GM06990 (cell line): ENCODE measurements around the gene APC2.

ENCODE experiments used
- DNase-seq: peaks from one replicate; pipeline ENCODE4 v3.0.0-alpha.2; 2011; ENCODE audit not compliant: insufficient read length; ENCODE audit errors: extremely low read depth
- H3K27me3 ChIP-seq: replicated peaks from 2 replicates; pipeline ENCODE4 v1.6.0; 2011; ENCODE audit warnings: low read length; ENCODE audit not compliant: control insufficient read depth, insufficient read depth
- H3K36me3 ChIP-seq: 2 replicates; pipeline ENCODE4 v1.5.1; 2011; ENCODE audit warnings: low read length; ENCODE audit not compliant: control insufficient read depth, insufficient read depth
- H3K4me3 ChIP-seq: replicated peaks from 2 replicates; pipeline ENCODE4 v1.5.1; 2011; ENCODE audit warnings: low read depth, mild to moderate bottlenecking, control low read depth, low read length
- CTCF ChIP-seq: IDR thresholded peaks from 2 replicates; pipeline ENCODE4 v1.5.1; 2011; ENCODE audit warnings: low read length, control low read depth, mild to moderate bottlenecking, inconsistent platforms; ENCODE audit not compliant: insufficient read depth, poor library complexity, severe bottlenecking

APC2 gene

DNA sequence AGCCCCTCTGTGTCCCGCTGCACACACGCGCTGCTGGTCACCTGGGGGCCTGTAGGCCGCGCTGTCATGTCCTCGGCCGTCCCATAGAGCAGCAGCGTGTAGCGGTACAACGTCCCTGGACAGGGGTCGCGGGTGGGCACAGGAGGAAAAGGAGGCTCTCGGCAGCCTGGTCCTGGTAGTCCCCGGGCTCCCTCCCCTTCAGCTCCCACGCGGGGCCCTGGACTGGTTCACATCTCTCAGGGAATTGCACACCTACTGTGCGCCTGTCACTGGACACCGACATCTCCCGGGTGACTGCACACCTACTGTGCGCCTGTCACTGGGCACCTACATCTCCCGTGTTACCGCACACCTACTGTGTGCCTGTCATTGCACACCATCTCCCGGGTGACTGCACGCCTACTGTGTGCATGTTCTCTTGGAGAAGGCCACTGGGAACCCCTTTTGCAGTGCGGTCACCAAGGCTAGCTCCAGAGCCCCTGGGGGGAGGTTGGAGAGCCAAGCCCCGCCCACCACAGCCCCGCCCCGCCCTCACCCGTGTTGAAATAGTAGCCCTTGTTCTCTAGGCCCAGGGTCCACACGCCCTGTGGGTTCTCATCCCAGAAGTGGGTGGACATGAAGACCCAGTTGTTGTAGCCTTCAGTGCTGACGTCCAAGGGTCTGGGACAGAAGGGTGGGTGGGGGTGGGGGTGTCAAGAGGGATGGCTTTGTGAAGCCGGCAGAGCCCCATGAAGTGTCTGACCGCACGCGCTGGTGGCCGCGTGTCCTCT is 32.6 kb downstream of the APC2 start:
- no peaks in the 10 kb centered on the region for H3K27me3 ChIP-seq
- H3K4me3 ChIP-seq, result no peak overlapping the region
- TF ChIP-seq CTCF, result no peak
- H3K36me3 ChIP-seq, result no peaks in the 10 kb centered on the region
- peak; percentile 16 for DNase-seq

DNA sequence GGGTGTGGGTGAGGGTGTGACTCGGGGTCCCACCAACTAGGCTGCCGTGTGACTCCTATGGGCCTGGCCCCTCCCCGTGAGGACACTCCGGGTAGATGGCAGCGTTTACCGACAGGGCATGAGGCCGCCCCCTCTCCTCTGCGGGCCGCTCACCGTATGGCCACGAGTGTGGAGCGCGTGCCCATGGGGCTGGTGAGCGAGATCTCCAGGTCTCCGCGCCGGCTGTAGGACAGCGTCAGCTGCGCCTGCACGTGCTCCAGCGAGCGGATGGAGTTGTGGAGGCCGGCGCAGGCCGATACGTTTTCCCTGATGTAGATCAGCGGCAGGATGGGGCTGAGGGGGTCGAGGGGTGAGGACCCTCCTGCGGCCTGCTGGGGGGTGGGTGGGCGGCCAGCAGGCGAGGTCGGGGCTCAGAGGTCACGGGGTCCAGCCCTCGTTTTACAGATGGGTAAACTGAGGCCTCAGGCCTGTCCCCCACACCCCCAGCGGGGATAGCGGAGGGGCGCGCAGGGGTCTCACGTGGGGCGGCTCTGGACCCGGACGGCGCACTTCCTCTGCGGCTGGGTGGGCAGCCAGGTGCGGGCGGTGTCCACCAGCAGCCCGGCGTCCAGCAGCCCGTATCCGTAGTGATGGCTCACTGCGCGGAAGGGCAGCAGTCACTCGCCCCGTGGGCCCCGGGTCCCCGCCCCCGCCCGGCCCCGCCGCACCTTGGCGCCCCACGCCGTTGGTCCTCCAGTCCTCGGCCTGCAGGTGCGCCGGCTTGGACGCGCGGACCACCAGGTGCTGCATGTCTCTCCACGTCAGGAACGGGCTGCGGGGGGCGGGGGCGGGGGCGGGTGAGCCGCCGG is 33.4 kb downstream of the APC2 start:
- DNase-seq, result peak; percentile 15
- Histone ChIP-seq H3K4me3 (no peak overlapping the region), H3K27me3 (no peaks in the 10 kb centered on the region), H3K36me3 (no peaks in the 10 kb centered on the region)
- no peak for TF ChIP-seq CTCF

- no peak for TF ChIP-seq CTCF
Measured at GRCh38 chr19:1483979-1484428, 34.1 kb downstream of the APC2 start.

GRCh38 chr19:1486720-1487575 is 37.0 kb downstream of the APC2 start:
- H3K4me3 ChIP-seq, result no peak overlapping the region
- no peak for TF ChIP-seq CTCF
- no peaks in the 10 kb centered on the region for H3K36me3 ChIP-seq
- no peak for DNase-seq
- no peaks in the 10 kb centered on the region; the same call in 1 of the 2 replicates for H3K27me3 ChIP-seq

More at GRCh38 chr19:1483979-1484428, 34.1 kb downstream of the APC2 start:
- Histone ChIP-seq H3K36me3 (no peaks in the 10 kb centered on the region), H3K4me3 (no peak overlapping the region), H3K27me3 (no peaks in the 10 kb centered on the region)
- DNase-seq, result no peak

DNA sequence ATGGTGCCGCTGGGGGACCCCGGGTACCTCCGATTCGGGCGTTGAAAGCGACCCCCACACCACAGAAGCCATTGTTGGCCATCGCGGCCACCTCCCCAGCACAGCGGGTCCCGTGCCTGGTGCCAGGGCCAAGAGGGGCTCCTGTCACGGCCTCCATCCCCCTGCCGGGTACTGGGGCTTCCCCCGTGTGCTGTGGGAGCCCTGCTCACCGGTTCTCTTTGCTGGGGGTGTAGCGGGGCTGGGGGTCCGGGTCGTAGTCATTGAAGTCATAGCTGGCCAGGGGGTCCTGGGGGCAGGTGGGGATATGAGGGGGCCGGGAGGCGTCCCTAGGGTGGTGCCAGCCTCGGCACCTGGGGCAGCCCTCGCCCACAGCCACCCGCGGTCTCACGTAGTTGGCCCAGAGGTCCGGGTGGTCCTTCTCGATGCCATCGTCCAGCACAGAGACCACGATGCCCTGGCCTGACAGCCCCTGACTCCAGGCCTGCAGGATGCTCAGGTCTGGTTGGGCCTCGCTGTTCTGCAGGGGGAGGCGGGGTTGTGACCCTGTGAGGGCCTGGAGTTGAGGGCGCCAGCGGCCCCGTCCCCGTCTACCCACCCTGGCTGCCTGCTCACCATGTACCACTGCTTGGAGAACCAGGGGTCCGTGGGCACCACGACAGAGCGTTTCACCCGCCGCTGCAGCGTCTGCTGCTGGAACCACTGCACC is 37.8 kb downstream of the APC2 start:
- no peak overlapping the region for H3K4me3 ChIP-seq
- H3K36me3 ChIP-seq, result no peaks in the 10 kb centered on the region
- no peak for TF ChIP-seq CTCF
- no peaks in the 10 kb centered on the region; the same call in 1 of the 2 replicates for H3K27me3 ChIP-seq
- no peak for DNase-seq
